Ramos (cell line): Measurements from ENCODE around the gene COG8.
"Not testable (repeated sequence)": the region's sequence is repeated elsewhere in the genome, so short reads cannot be mapped to it uniquely, and the experiment has no call there.

Experiments used
- in situ Hi-C: fragments of 300-500 bp; cut with MboI; formaldehyde crosslinking; loops from one replicate; pipeline ENCODE4 v1.14.3; 2022; ENCODE audit warnings: low sequenced_read_pairs; ENCODE audit not compliant: unreplicated experiment

The COG8 gene

DNA sequence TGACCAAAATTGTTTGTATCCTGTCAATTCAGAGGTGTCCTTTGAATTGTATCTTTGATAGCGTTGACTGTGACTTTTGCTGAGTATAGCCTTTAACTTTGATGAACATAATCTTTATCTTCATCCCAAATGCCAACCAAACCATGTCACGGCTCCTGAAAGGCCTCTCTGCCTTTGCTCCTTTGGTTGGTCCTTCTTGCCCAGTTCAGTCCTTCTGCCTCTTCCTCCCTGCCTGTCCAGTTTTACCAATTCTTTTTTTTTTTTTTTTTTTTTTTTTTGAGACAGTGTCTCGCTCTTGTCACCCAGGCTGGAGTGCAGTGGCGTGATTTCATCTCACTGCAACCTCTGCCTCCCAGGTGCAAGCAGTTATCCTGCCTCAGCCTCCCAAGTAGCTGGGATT lies 41.1 kb downstream of the COG8 start:
- in situ Hi-C loops, result no loop called here

DNA sequence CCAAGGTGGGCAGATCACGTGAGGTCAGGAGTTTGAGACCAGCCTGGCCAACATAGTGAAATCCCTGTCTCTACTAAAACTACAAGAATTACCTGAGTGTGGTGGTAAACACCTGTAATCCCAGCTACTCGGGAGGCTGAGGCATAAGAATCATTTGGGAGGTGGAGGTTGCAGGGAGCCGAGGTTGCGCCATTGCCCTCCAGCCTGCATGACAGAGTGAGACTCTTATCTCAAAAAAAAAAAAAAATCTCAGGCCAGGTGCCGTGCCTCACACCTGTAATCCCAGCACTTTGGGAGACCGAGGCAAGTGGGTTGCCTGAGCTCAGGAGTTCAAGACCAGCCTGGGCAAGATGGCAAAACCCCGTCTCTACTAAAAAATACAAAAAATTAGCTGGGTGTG lies 42.6 kb downstream of the COG8 start:
- in situ Hi-C loops, result not testable (repeated sequence)

DNA sequence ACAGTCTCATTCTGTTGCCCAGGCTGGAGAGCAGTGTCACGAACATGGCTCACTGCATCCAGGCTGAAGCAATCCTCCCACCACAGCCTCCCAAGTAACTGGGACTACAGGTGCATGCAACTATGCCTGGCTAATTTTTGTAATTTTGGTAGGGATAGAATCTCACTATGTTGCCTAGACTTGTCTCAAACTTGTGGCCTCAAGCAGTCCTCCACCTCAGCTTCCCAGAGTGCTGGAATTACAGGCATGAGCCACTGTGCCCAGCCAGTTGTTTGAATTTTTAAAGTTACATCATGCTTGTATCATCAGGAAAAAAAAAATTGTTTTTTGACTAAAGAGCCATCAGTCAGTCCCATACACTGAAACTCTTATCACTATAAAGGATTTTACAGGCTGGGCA lies 45.3 kb downstream of the COG8 start:
- in situ Hi-C loops, result no loop called here

DNA sequence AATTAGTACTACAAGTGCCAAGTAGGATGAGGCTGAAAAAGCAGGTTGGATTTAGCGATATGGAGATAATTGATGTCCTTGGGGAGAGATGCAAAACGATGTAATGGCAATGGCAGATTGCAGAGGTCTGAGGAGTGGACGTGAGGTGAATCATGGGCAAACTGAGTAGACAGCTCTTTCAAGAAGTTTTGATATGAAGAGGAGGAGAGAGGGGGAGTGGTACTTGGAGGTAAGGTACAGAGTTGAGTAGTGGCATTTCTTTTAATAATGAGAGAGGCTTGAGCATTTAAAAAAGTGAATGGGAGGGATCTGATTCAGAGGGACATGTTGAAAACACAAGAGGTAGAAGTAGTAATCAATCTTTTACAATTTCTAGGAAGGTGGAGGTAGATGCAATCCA lies 46.0 kb downstream of the COG8 start:
- in situ Hi-C loops, result no loop called here

DNA sequence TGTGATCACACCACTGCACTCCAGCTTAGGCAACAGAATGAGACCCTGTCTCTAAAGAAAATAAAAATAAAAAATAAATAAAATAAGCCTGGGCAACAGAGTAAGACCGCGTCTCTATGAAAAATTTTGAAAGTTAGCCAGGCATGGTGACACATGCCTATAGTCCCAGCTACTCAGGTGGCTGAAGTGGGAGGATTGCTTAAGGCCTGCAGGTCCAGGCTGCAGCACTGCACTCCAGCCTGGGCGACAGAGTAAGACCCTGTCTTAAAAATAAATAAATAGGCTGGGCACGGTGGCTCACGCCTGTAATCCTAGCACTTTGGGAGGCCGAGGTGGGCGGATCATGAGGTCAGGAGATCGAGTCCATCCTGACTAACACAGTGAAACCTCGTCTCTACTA lies 47.7 kb downstream of the COG8 start:
- in situ Hi-C loops, result not testable (repeated sequence)

DNA sequence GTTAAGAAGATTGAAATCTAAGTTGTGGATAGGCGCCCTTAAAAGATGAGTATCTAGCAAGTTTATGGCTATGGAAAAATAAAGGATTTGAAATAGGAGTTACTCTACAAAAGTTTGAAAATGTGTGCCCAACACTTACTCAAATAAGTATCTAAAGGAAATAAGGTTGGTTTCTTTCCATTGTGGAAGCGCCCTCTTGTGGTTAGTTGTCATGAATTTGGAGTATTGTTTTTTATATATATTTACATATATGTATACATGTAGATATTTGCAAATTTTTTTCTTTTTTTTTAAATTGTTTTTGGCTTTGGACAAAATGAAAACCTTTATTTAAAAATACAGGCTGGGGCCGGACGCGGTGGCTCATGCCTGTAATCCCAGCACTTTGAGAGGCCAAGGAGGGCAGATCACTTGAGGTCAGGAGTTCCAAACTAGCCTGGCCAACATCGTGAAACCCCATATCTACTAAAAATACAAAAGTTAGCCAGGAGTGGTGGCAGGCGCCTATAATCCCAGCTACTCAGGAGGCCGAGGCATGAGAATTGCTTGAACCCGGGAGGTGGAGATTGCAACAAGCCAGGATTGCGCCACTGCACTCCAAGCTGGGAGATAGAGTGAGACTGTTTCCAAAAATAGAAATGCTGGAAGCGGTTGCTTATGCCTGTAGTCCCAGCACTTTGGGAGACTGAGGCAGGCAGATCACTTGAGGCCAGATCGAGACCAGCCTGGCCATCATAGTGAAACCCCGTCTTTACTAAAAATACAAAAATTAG lies 52.2 kb downstream of the COG8 start:
- in situ Hi-C loops, result loop anchor here (5.0 kb wide), 1 partner anchor 135 kb away; no protein-coding TSS in a partner anchor

DNA sequence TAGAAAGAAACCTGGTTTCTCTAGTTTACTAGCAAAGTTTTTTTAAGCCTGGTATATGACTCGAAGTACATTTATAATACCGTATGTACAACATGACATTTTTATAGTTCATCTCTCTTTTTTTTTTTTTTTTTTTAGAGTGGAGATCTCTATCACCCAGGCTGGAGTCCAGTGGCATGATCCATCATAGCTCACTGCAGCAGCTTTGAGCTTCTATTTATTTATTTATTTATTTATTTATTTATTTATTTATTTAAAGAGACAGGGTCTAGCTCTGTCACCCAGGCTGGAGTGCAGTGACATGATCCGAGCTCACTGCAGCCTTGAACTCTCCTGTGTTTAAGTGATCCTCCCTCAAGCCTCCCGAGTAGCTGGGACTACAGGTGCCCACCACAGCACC lies 54.1 kb downstream of the COG8 start:
- in situ Hi-C loops, result loop anchor here (5.0 kb wide), 1 partner anchor 133 kb away; no protein-coding TSS in a partner anchor

DNA sequence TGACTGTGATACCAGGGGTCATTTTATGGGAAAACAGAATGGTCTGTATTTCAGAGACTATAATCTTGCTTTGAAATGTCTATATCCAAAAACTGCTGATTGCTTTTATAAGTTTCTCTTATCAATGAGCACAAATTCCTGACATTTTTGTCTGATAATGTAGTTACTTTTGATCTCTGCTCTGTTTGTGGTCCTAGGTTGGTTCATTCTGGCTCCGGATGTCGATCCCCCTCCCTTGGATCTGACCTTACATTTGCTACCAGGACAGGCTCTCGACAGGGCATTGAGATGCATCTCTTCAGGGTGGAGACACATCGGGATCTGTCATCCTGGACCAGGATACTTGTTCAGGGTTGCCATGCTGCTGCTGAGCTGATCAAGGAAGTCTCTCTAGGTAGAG lies 55.5 kb downstream of the COG8 start:
- in situ Hi-C loops, result no loop called here

DNA sequence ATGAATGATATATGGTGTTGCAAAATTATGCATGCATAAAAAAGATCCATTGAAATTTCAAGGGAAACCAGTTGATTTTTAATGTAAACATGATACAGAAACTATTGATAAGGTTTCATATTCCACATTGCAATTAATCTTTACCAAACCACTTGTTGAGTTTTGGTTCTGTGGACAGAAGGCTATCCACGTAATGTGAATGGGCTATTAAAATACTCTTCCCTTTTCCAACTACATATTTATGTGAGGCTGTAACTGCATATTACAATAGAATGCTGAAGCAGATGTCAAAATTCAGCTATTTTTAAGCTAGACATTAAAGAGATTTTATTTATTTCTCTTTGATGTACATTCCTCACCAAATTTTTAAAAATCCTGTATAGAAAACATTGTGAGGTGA lies 62.0 kb downstream of the COG8 start:
- in situ Hi-C loops, result no loop called here
